GM18858 (cell line): Measurements from ENCODE around the gene ANXA10.

ENCODE experiments used
- ATAC-seq: cut with Tn5 transposase; IDR thresholded peaks from one replicate; pipeline ENCODE4 v1.9.1; 2021; ENCODE audit not compliant: unreplicated experiment

The ANXA10 gene

DNA sequence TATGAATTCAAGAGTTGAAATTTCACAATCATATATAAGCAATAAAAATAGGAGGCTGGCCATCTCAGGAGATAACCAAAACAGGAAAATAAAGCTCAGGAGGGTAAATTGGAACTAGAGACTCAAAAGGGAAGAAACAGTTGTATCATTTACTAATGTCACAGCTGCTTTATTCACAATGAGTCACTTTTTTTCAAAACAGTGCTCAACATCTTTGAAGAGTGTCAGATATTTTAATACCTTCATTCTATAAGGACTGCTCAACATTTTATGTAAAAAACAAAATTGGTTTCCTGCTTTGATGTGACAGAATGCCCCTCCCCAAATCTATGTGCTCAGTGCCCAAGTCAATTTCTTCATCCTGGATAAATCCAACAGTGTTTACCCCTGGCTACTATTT lies 128.6 kb downstream of the ANXA10 start:
- no peak for ATAC-seq

GRCh38 chr4:168221301-168221700 lies 129.0 kb downstream of the ANXA10 start:
- no peak for ATAC-seq
